Cardiac fibroblast (primary cell): ENCODE results near the gene ARMCX6.

Experiments used
- DNase-seq, 2 donors: peaks; one replicate each; pipeline versions ENCODE4 v3.0.0 to v3.0.0-alpha.2; 2010; ENCODE audit warnings: low read depth in 2 of 2
- H3K4me3 ChIP-seq, 2 donors: replicated peaks in 1 of 2; 1 replicate in 1 of 2; 2 replicates in 1 of 2; pipeline ENCODE4 v1.5.1; 2011; ENCODE audit warnings: low read depth in 2 of 2, low read length in 2 of 2, mild to moderate bottlenecking in 2 of 2, moderate library complexity in 1 of 2
- TF ChIP-seq, protein P1 (sequence below): IDR thresholded peaks from one replicate; pipeline ENCODE4 v1.5.1; 2011; ENCODE audit warnings: low read depth, mild to moderate bottlenecking, low read length, inconsistent platforms

Gene ARMCX6

DNA sequence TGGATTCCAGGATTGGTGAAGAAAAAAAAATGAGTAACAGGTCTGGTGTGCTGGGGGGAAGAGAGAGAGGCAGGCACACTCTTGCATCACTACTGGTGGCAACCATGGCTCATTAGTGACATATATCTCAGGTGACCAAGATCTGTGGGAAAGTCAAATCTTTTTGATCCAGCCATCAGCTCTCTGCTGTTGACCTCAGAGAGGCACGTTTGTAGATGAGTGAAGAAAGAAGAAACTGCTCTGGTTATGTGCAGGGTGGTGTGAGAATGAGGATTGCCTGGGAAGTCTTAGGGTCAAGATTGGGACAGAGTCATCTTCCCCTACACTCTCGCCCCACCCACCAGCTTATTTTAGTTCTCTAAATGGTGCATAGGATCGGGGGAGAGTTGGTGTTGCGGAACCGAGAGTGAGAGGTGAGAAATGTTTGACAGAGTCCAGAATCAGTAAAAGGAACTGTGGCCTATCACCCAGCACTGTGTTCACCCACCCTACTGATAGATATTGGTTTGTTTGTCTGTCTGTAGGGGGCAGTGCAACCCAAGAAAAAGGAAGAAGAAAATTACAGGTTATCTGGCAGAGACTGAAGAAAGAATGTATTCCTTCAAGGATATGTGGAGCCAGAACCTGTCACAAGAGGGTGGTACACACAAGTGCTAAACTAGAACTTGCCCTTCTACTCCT, 21.9 kb downstream of the ARMCX6 start:
- TF ChIP-seq, protein P1, sequence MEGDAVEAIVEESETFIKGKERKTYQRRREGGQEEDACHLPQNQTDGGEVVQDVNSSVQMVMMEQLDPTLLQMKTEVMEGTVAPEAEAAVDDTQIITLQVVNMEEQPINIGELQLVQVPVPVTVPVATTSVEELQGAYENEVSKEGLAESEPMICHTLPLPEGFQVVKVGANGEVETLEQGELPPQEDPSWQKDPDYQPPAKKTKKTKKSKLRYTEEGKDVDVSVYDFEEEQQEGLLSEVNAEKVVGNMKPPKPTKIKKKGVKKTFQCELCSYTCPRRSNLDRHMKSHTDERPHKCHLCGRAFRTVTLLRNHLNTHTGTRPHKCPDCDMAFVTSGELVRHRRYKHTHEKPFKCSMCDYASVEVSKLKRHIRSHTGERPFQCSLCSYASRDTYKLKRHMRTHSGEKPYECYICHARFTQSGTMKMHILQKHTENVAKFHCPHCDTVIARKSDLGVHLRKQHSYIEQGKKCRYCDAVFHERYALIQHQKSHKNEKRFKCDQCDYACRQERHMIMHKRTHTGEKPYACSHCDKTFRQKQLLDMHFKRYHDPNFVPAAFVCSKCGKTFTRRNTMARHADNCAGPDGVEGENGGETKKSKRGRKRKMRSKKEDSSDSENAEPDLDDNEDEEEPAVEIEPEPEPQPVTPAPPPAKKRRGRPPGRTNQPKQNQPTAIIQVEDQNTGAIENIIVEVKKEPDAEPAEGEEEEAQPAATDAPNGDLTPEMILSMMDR = peak; percentile 44
- peak; percentile 75 to 83 for DNase-seq
- no peak overlapping the region for H3K4me3 ChIP-seq
